Inferior parietal cortex (tissue), 1 donor: ENCODE data around the gene MIEF2.

ENCODE experiments used
- DNase-seq: peaks from one replicate; pipeline ENCODE4 v3.0.0-alpha.2; 2016; ENCODE audit errors: extremely low spot score

Gene MIEF2

GRCh38 chr17:18234853-18235380, 25.5 kb upstream of the MIEF2 start:
- no peak for DNase-seq

GRCh38 chr17:18235743-18236256, 24.7 kb upstream of the MIEF2 start:
- no peak for DNase-seq

- no peak for DNase-seq
These were observed 24.0 kb upstream of the MIEF2 start for GRCh38 chr17:18236494-18236893.

GRCh38 chr17:18237461-18237860, 23.0 kb upstream of the MIEF2 start:
- DNase-seq, result no peak

GRCh38 chr17:18238299-18238698, 22.2 kb upstream of the MIEF2 start:
- no peak for DNase-seq

- no peak for DNase-seq
These were observed 20.0 kb upstream of the MIEF2 start for GRCh38 chr17:18240449-18240848.

GRCh38 chr17:18241229-18241871, 19.1 kb upstream of the MIEF2 start:
- no peak for DNase-seq

GRCh38 chr17:18245038-18245776, 15.3 kb upstream of the MIEF2 start:
- no peak for DNase-seq

GRCh38 chr17:18246109-18246725, 14.2 kb upstream of the MIEF2 start:
- DNase-seq, result no peak

GRCh38 chr17:18246880-18247612, 13.4 kb upstream of the MIEF2 start:
- DNase-seq, result no peak

GRCh38 chr17:18247613-18248001, 12.9 kb upstream of the MIEF2 start:
- no peak for DNase-seq

GRCh38 chr17:18248300-18248731, 12.1 kb upstream of the MIEF2 start:
- DNase-seq, result peak; percentile 85

GRCh38 chr17:18248811-18249210, 11.7 kb upstream of the MIEF2 start:
- no peak for DNase-seq

- DNase-seq, result no peak
These were observed 10.2 kb upstream of the MIEF2 start for GRCh38 chr17:18250259-18250658.

GRCh38 chr17:18250708-18251107, 9.8 kb upstream of the MIEF2 start:
- DNase-seq, result no peak

GRCh38 chr17:18251204-18251603, 9.3 kb upstream of the MIEF2 start:
- DNase-seq, result no peak

- no peak for DNase-seq
These were observed 8.3 kb upstream of the MIEF2 start for GRCh38 chr17:18252160-18252559.

- DNase-seq, result no peak
These were observed 7.1 kb upstream of the MIEF2 start for GRCh38 chr17:18253187-18253884.

GRCh38 chr17:18253947-18254821, 6.3 kb upstream of the MIEF2 start:
- no peak for DNase-seq
